Heart left ventricle (tissue), 16 donors: ENCODE measurements around the gene VASH1. TPM values are rescaled to one million over a fixed set of nuclear protein-coding genes. Genes with fewer than 3 reads are reported as not detected.

Experiments used
- ATAC-seq, 4 donors: fragments of 200-7000 bp; cut with Tn5 transposase; one replicate each; pipeline ENCODE4 v1.9.1; 2020 to 2022; ENCODE audit warnings: moderate library complexity in 4 of 4, mild to moderate bottlenecking in 3 of 4, moderate number of reproducible peaks in 1 of 4
- DNase-seq, 5 donors: peaks; one replicate each; pipeline ENCODE4 v3.0.0-alpha.2; 2020
- H3K27ac ChIP-seq, 12 donors: fragments of 200-600 bp; sonication (generic) in 4 of 12; one replicate each; pipeline versions ENCODE4 v1.5.0 to v1.8.0; 2016 to 2022; ENCODE audit warnings: mild to moderate bottlenecking in 2 of 12
- H3K27me3 ChIP-seq, 9 donors: fragments of 200-600 bp; sonication (generic) in 2 of 9; one replicate each; pipeline versions ENCODE4 v1.5.1 to v1.8.0; 2016 to 2022; ENCODE audit warnings: mild to moderate bottlenecking in 3 of 9
- H3K36me3 ChIP-seq, 9 donors: fragments of 200-600 bp; sonication (generic) in 2 of 9; one replicate each; pipeline versions ENCODE4 v1.5.0 to v1.8.0; 2018 to 2022; ENCODE audit warnings: mild to moderate bottlenecking in 2 of 9
- H3K4me1 ChIP-seq, 12 donors: fragments of 200-600 bp; sonication (generic) in 4 of 12; one replicate each; pipeline versions ENCODE4 v1.5.0 to v1.8.0; 2016 to 2022; ENCODE audit warnings: mild to moderate bottlenecking in 3 of 12
- H3K4me3 ChIP-seq, 12 donors: fragments of 200-600 bp; sonication (generic) in 4 of 12; one replicate each; pipeline versions ENCODE4 v1.5.0 to v1.8.0; 2017 to 2022; ENCODE audit warnings: mild to moderate bottlenecking in 9 of 12, moderate library complexity in 4 of 12
- H3K9me3 ChIP-seq, 12 donors: fragments of 200-600 bp; sonication (generic) in 4 of 12; one replicate each; pipeline versions ENCODE4 v1.5.0 to v1.8.0; 2016 to 2022; ENCODE audit warnings: mild to moderate bottlenecking in 1 of 12
- POLR2A ChIP-seq, 2 donors: fragments of 450-650 bp; IDR thresholded peaks; one replicate each; pipeline ENCODE4 v1.6.1; 2017; ENCODE audit warnings: antibody characterized with exemption in 2 of 2, mild to moderate bottlenecking in 2 of 2, moderate library complexity in 2 of 2
- WGBS, 4 donors: extraction: QIAGEN DNeasy Blood & Tissue Kit in 2 of 4; methylation state at CpG; one replicate each; pipeline versions ENCODE4 v1.1.5 to v1.1.7; 2013 to 2018; 5-methylcytosine and 5-hydroxymethylcytosine counted together
- intact Hi-C, 10 donors: fragments of 100-400 bp; cut with DNase I; formaldehyde crosslinking; loops; one replicate each; pipeline versions ENCODE4 v1.11.1 to v1.14.2; 2022
- polyA plus RNA-seq, 2 donors: library from polyadenylated mRNA; stranded (reverse); fragments of 200-250 nt; gene quantifications; one replicate each; pipeline ENCODE4 v1.2.3, GENCODE V29; 2013
- total RNA-seq, 9 donors: library from RNA; depleted of rRNA in 2 of 9; stranded (reverse); fragments of >200 nt in 2 of 9; fragmentation: NEBNext Ultra II Directional in 3 of 9; extraction: Animal tissue kit (Norgen Biotek cat#: 25700) in 3 of 9; gene quantifications; one replicate each; pipeline versions ENCODE4 v1.1.0 to v1.2.4, GENCODE V29; 2016 to 2023
- TF ChIP-seq, protein P1 (sequence below), 12 donors: fragments of 200-600 bp; sonication (generic) in 4 of 12; IDR thresholded peaks; one replicate each; pipeline versions ENCODE4 v1.5.0 to v1.8.0; 2018 to 2022; ENCODE audit warnings: antibody characterized with exemption in 12 of 12, mild to moderate bottlenecking in 5 of 12
- donor health status: ischemic (EF 13 %, LVEDD 7.1; RV severe dilation, severe dysfunction).
- donor health status: healthy with polysubstance abuse.
- donor health status: DM: no; HTN: yes; CAD: no.
- donor health status: DM: no; HTN: no; CAD: no.
- donor health status: ischemic (EF 25% LVEDD 6.9; RV normal size, moderate dysfunction).
- donor health status: ischemic (EF 25% LVEDD 5.7; RV mildly dilated, moderate dysfunction).
- donor health status: healthy.
- donor health status: DM: yes; HTN: yes; CAD: no.
- donor health status: ischemic (EF 35%, LVEDD 5.7; RV mildly dilated, moderate dysfunction).
- donor health status: nonischemic (EF 11% LVEDD 7.7; RV severe dilation, severe dysfunction).
- donor health status: DM: yes; HTN: yes; CAD: no.
- donor health status: PGD.
- donor health status: ischemic (EF 29% LVEDD 5.4; RV normal size, mild dysfunction).
- donor health status: nonischemic (EF 23%, LVEDD 6.1; RV moderate dilation, normal function).

VASH1 gene
- total and polyA plus RNA-seq, 11 donors: 7.8 to 30.8 (median 11.1) TPM

DNA sequence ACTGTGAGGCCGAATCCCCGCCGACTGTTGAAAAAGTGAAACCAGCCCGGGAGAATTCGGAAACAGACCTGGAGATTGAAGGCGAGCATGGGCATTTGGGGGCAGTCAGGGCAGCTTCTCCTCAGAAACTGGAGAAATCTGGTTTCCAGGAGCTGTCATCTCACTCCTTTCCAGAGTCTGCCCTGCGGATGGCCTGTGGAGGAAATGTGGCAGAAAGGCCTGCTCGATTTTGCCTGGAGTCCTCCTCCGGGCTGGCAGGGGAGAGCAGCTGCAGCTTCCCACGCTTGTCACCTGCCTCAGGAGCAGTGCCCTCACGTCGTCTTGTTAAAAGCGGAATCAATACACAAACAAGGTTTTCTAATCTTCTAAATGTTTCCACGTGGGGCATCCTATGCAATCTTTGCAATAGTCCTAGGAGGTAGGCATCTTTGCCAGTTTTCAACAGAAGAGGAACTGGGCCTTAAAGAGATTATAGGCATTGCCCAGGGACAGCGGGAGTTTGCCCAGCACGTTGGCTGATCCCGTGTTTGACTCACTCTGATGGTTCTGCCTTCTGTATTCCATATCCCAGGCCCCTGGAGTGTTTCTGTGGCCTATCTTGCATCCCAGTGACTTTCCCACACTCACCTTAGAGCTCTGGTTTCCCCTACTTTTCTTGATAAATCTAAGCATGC lies 67.2 kb downstream of the VASH1 start:
- DNase-seq: no peak
- TF ChIP-seq POLR2A (IDR thresholded peaks at IDR 0.05): no peak
- TF ChIP-seq, protein P1, sequence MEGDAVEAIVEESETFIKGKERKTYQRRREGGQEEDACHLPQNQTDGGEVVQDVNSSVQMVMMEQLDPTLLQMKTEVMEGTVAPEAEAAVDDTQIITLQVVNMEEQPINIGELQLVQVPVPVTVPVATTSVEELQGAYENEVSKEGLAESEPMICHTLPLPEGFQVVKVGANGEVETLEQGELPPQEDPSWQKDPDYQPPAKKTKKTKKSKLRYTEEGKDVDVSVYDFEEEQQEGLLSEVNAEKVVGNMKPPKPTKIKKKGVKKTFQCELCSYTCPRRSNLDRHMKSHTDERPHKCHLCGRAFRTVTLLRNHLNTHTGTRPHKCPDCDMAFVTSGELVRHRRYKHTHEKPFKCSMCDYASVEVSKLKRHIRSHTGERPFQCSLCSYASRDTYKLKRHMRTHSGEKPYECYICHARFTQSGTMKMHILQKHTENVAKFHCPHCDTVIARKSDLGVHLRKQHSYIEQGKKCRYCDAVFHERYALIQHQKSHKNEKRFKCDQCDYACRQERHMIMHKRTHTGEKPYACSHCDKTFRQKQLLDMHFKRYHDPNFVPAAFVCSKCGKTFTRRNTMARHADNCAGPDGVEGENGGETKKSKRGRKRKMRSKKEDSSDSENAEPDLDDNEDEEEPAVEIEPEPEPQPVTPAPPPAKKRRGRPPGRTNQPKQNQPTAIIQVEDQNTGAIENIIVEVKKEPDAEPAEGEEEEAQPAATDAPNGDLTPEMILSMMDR (IDR thresholded peaks at IDR 0.05): no peak
- Histone ChIP-seq H3K27me3 (no peaks in the 10 kb centered on the region), H3K9me3 (peaks cover 0 to 2% (median 0%) of the 10 kb centered on the region in 12 donors), H3K27ac (peak overlapping the region; percentile 26 to 84 (median 77)), H3K36me3 (no peaks in the 10 kb centered on the region), H3K4me1 (peaks cover 0 to 48% (median 21%) of the 10 kb centered on the region in 12 donors), H3K4me3 (peak overlapping the region in 10 of 12 donors; percentile 2 to 50 (median 40))
- 64 to 74% (median 73%) methylated on average over 16 to 17 of the region's 17 CpGs for WGBS, 4 donors
- no peak for ATAC-seq
- intact Hi-C loops: no loop called here

DNA sequence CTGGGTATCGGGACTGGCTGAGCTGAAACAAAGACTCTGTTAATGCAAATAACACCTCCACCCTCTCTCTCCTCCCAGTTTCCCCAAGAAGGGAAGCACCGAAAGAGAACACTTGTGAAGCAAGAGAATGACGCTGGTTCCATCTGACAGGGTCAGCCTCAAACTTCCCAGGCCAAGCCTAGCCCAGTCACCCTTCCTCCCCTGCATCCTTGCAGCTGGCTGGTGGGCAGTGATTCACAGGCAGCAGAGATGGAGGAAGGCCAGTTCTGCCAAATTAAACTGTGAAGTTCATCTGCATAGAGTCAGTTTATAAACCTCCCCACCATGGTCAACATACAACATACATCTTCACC lies 67.7 kb downstream of the VASH1 start:
- Histone ChIP-seq H3K36me3 (no peaks in the 10 kb centered on the region), H3K27ac (peak overlapping the region; percentile 26 to 84 (median 77)), H3K9me3 (peaks cover 0 to 2% (median 0%) of the 10 kb centered on the region in 12 donors), H3K4me3 (peak overlapping the region in 2 of 12 donors; percentile 33 to 50), H3K27me3 (no peaks in the 10 kb centered on the region), H3K4me1 (peaks cover 0 to 48% (median 21%) of the 10 kb centered on the region in 12 donors)
- peak; percentile 38 to 87 (median 84) for ATAC-seq
- DNase-seq: peak in 4 of 5 donors; percentile 41 to 75 (median 64)
- 54 to 74% (median 60%) methylated on average over 3 of the region's 3 CpGs for WGBS, 4 donors
- TF ChIP-seq, protein P1 (IDR thresholded peaks at IDR 0.05): no peak
- peak in 1 of 2 donors; percentile 22 for TF ChIP-seq POLR2A (IDR thresholded peaks at IDR 0.05)
- intact Hi-C loops: no loop called here

DNA sequence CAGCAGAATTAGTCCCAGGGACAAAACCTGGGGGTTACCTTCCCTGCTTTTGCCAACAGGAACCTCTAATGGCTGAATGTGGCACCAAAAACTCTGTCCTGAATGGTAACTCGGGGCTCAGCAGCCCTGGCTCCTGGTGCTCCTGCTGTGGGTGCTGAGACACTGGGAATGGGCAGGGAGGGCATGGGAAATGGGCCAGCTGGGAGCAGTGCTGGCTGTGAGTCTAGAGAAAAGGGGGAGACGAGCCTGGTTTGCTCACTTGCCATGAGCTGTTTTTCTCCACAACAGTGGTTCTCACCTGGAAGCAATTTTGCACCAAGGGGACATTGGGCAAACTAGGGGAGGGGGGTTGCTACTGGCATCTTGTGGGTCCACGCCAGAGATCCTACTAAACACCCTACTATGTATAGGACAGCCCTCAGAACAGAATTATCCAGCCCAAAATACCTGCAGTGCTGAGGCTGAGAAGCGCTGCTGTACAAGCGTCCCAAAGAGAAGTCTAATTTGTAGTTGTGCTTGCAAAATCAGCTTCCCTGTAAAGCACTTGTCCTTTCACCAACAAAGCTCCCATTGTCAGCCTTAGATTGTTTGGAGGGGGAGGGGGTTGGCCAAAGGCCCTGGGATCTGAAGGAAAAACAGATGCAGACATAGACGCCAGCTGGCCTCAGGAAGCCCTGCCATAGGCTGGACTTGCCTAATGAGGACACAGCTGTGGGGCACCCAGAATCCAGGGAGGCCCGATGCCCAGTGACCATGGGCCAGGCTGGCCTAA lies 68.6 kb downstream of the VASH1 start:
- WGBS, 4 donors: 64 to 73% (median 67%) methylated on average over 7 of the region's 7 CpGs
- ATAC-seq: peak in 3 of 4 donors; percentile 71 to 73 (median 72)
- Histone ChIP-seq H3K27me3 (no peaks in the 10 kb centered on the region), H3K9me3 (peaks cover 0 to 2% (median 0%) of the 10 kb centered on the region in 12 donors), H3K36me3 (no peaks in the 10 kb centered on the region), H3K4me1 (peaks cover 0 to 48% (median 21%) of the 10 kb centered on the region in 12 donors), H3K27ac (peak overlapping the region; percentile 40 to 84 (median 77)), H3K4me3 (no peak overlapping the region)
- DNase-seq: peak; percentile 72 to 87 (median 79)
- intact Hi-C loops: no loop called here
- no peak for TF ChIP-seq POLR2A (IDR thresholded peaks at IDR 0.05)
- TF ChIP-seq, protein P1 (IDR thresholded peaks at IDR 0.05): no peak

DNA sequence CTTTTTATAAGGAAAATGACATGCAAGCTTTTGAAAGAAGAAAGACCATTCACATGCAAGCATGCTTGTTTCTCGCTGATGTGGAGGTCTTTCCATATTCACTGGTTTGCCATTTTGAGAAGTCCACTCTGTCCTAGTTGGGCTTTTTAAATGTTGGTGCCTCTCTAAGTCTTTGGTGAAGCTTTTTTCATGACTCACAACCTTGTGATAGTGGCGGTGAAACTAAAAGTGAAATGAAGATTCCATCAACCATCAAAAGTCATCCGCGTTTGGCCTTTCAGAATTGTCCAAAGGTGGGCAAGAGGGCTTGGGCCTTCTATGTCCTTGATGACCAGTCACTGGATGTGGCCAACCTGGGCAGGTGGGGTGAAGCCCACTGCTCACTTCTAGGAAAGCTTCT lies 69.3 kb downstream of the VASH1 start:
- H3K4me3 ChIP-seq: no peak overlapping the region
- DNase-seq (no peak), ATAC-seq (no peak)
- intact Hi-C loops: no loop called here
- H3K27ac ChIP-seq: peak overlapping the region; percentile 40 to 84 (median 77)
- WGBS, 4 donors: 87 to 94% (median 90%) methylated on average over 4 of the region's 4 CpGs
- H3K27me3 ChIP-seq: no peaks in the 10 kb centered on the region
- no peaks in the 10 kb centered on the region for H3K36me3 ChIP-seq
- TF ChIP-seq, protein P1 (IDR thresholded peaks at IDR 0.05): no peak
- TF ChIP-seq POLR2A (IDR thresholded peaks at IDR 0.05): no peak
- peaks cover 0 to 2% (median 0%) of the 10 kb centered on the region in 12 donors for H3K9me3 ChIP-seq
- peaks cover 0 to 48% (median 21%) of the 10 kb centered on the region in 12 donors for H3K4me1 ChIP-seq
